Activated gamma-delta T cell (primary cell): ENCODE data around the gene SLC9A3.

Source experiments
- DNase-seq: peaks from one replicate; lab custom pipeline; 2025; lab: John Stamatoyannopoulos, UW

Gene SLC9A3

GRCh38 chr5:458547-459353, 65.5 kb downstream of the SLC9A3 start:
- no peak for DNase-seq

- DNase-seq = no peak
Observed at GRCh38 chr5:457195-457961, 66.9 kb downstream of the SLC9A3 start.

GRCh38 chr5:456351-457194, 67.7 kb downstream of the SLC9A3 start:
- DNase-seq = no peak

GRCh38 chr5:455806-456205, 68.4 kb downstream of the SLC9A3 start:
- DNase-seq = no peak

- DNase-seq = no peak
Observed at GRCh38 chr5:454936-455335, 69.3 kb downstream of the SLC9A3 start.

GRCh38 chr5:453725-454481, 70.3 kb downstream of the SLC9A3 start:
- no peak for DNase-seq

- DNase-seq = no peak
Observed at GRCh38 chr5:452978-453710, 71.1 kb downstream of the SLC9A3 start.

GRCh38 chr5:451587-452458, 72.4 kb downstream of the SLC9A3 start:
- no peak for DNase-seq

GRCh38 chr5:449151-449550, 75.1 kb downstream of the SLC9A3 start:
- DNase-seq = no peak

GRCh38 chr5:448766-449090, 75.5 kb downstream of the SLC9A3 start:
- no peak for DNase-seq

GRCh38 chr5:448061-448765, 76.0 kb downstream of the SLC9A3 start:
- no peak for DNase-seq

- no peak for DNase-seq
Observed at GRCh38 chr5:447501-447900, 76.7 kb downstream of the SLC9A3 start.

GRCh38 chr5:446883-447263, 77.4 kb downstream of the SLC9A3 start:
- no peak for DNase-seq

GRCh38 chr5:446066-446882, 78.0 kb downstream of the SLC9A3 start:
- no peak for DNase-seq

GRCh38 chr5:445591-445990, 78.7 kb downstream of the SLC9A3 start:
- no peak for DNase-seq

GRCh38 chr5:444226-444625, 80.0 kb downstream of the SLC9A3 start:
- DNase-seq = no peak

- no peak for DNase-seq
Observed at GRCh38 chr5:443239-444151, 80.8 kb downstream of the SLC9A3 start.
